Astrocyte of the spinal cord (primary cell): ENCODE data around the gene TSPAN4.

ENCODE experiments used
- DNase-seq: peaks from one replicate; pipeline ENCODE4 v3.0.0; 2011; ENCODE audit warnings: low read depth, low spot score
- H3K4me3 ChIP-seq: 2 replicates; pipeline ENCODE4 v1.5.1; 2011; ENCODE audit warnings: low read depth, mild to moderate bottlenecking, low read length, moderate library complexity
- CTCF ChIP-seq: IDR thresholded peaks from 2 replicates; pipeline ENCODE4 v1.5.1; 2012; ENCODE audit warnings: low read depth, mild to moderate bottlenecking, low read length, inconsistent platforms
- in situ Hi-C: cut with HindIII; loops from 2 replicates; pipeline ENCODE4 v1.10.0; 2017; ENCODE audit warnings: low sequenced_read_pairs

TSPAN4 gene

GRCh38 chr11:819943-820649 is 22.6 kb upstream of the TSPAN4 start:
- peak; percentile 62 for DNase-seq
- TF ChIP-seq CTCF = no peak
- in situ Hi-C loops = no loop called here
- H3K4me3 ChIP-seq = peak overlapping the region; percentile 62

GRCh38 chr11:820655-821511 is 21.8 kb upstream of the TSPAN4 start:
- TF ChIP-seq CTCF = no peak
- H3K4me3 ChIP-seq = peak overlapping the region; percentile 62
- in situ Hi-C loops = no loop called here
- DNase-seq = no peak

- TF ChIP-seq CTCF = no peak
- in situ Hi-C loops = no loop called here
- no peak for DNase-seq
- no peak overlapping the region for H3K4me3 ChIP-seq
Observed at GRCh38 chr11:821512-822371, 20.9 kb upstream of the TSPAN4 start.

GRCh38 chr11:823441-824291 is 19.0 kb upstream of the TSPAN4 start:
- H3K4me3 ChIP-seq = no peak overlapping the region
- in situ Hi-C loops = no loop called here
- DNase-seq = no peak
- TF ChIP-seq CTCF = no peak

GRCh38 chr11:824292-824880 is 18.3 kb upstream of the TSPAN4 start:
- H3K4me3 ChIP-seq = no peak overlapping the region
- no peak for TF ChIP-seq CTCF
- no peak for DNase-seq
- in situ Hi-C loops = no loop called here
